Activated effector memory CD4-positive, alpha-beta T cell treated with anti-CD3 and anti-CD28 coated beads, Interleukin-2, amount 50 U/mL, for 16 hours (primary cell): Measurements from ENCODE around the gene C1orf174.

ENCODE experiments used
- DNase-seq: peaks from one replicate; pipeline ENCODE4 v3.0.0-alpha.2; 2020

C1orf174 gene

DNA sequence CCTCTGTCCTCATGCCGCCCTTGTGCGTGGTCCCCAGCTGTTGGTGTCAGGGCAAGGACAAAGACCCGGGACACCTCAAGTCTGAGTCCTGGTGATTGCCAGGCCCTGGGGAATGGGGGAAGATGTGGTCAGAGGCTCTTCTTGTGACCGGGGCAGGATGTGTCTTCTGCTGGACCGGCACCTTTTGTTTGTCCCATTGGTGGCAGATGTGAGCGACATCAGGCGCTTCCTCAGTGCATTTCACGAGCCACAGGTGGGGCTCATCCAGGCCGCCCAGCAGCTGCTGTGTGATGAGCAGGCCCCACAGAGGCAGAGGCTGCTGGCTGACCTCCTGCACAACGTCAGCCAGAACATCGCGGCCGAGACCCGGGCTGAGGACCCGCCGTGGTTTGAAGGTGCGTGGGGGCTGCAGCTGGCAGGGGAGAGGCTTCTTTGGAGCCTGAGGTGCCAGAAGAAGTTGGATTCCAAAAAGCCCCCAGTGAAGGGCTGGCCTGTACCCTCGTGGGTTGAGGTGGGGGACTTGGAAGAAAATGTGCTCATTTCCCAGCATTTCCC lies 34.4 kb downstream of the C1orf174 start:
- no peak for DNase-seq

DNA sequence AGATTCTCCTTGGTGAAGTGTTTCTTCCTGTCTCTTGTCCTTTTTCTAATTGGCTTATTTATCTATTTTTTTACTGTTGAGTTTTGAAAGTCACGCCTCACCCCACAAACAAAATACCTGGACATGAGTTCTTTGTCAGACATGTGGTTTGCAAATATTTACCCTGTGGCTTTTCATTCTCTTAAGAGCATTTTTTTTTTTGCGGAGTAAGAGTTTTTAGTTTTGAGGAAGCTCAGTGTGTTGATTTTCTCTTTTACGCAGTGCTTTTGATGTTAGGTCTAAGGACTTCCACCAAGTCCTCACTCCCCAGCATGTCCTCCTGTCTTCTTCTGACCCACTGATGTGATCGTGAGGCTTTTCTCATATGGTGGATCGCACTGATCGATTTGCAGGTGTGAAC lies 35.2 kb downstream of the C1orf174 start:
- DNase-seq: no peak

DNA sequence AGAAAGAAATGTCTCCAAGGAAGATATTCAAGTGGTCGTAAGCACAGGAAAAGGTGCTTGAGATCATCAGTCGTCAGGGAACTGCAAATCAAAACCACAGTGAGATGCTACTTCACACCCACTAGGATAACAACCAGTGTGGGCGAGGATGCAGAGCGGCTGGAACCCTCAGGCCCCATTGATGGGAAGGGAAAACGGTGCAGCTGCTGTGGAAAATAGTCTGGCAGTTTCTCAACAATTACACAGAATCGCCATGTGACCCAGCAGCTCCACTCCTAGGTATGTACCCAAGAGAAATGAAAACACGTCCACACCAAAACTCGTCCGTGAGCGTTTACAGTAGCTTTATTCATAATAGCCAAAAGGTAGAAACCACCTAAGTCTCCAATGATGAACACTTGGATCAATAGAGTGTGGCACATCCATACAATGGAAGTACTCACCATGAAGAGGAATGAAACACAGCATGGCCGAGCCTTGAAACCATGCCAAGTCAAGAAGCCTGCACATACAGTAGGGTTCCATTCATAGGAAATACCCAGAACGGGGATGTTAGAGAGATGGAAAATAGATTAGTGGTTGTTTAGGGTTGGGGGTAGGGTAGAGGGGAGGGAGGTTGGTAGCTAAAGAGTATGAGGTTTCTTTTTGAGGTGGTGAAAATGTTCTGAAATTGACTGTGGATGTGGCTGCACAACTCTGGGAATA lies 36.7 kb downstream of the C1orf174 start:
- DNase-seq: no peak

DNA sequence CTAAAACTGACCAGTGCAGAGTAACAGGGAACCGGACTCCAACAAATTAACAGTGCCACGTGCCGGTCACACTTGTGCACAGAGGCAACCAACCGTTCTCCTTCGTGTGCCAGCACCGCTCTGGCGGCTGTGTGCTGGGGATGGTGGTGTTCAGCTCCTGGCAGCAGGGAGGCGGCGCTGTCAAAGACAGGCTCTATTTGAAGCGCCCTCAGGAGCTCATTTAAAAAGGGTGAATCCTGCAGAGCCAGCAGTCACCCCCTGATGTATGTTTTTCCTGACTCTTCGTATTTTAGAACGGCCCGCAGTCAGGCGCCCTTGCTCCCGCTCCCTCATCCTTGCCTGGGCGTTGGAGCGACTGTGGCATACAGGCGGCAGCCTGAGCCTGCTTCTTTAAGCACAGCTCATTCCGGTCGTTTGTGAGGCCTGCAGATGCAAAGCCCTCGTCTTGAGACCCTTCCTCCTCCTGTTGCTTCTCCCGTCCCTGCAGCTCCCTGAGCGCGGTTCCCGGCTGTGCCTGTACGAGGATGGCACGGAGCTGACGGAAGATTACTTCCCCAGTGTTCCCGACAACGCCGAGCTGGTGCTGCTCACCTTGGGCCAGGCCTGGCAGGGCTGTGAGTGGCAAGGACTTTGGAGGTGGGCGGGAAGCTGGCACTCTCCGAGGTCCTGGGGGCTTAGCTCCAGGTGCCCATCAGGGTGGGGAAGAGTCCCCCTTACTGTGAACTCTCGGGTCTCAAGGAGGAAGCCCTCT lies 41.7 kb downstream of the C1orf174 start:
- no peak for DNase-seq

DNA sequence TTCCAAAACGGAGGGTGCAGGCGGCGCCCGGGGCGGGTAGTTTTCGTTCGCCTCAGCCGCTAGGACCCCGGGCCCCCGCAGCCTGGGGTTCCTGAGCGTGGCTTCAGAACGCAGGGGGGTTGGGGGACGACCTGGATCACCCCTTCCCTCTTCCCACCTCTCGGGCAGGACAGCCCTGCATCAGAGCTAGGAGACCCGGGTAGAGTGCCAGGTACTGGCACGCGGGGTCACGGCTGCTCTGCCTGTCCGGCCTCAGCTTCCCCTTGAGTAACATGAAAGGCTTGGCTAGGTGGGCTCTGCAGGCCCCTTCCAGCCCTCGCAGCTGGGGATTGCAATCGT lies 42.3 kb downstream of the C1orf174 start:
- no peak for DNase-seq

DNA sequence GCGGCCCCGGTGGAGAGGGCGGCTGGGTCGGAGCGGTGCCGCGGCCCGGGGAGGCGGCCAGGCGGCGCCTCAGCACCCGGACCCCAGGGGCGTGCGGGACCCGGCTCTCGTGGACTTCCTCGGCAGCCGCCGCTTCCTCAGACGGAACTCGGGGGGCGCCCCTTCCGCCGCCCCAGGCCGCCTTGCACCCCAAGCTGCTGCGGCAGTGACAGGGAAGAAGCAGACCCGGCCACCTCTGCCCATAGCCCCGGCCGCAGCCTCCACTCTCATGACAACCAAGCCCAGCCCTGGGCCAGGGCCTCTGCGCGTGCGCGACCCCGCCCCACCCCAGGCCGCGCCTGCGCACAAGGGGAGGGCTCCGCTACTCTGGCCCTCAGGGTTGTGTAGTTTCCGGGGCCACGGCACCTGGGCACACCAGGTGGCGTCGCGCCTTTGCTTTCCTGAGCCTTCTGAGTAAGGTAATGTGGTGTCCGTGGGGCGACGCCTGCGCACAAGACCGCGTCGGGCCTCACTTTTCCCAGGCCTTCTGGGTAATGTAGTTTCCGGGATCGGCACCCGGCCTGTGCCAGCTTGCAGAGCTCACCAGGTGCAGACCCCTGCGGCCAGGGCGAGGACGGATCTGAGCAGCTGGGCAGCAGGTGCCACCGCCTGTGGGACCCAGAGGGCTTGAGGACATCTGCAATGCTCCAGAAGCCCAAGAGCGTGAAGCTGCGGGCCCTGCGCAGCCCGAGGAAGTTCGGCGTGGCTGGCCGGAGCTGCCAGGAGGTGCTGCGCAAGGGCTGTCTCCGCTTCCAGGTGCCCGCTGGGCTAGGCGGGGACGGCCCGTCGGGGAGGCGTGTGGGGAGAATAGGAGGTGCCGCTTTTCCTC lies 42.9 kb downstream of the C1orf174 start, which contains the start of the genes CEP104 and DFFB:
Gene CEP104 (minus strand): TSS at position 289 of the 868 bp plus-strand sequence. CDS start 4,804 bp downstream, outside the sequence.
Gene DFFB (plus strand): TSS at position 554 of the 868 bp plus-strand sequence. CDS start 128 bp downstream, at position 682.
- DNase-seq: peak; percentile 99

DNA sequence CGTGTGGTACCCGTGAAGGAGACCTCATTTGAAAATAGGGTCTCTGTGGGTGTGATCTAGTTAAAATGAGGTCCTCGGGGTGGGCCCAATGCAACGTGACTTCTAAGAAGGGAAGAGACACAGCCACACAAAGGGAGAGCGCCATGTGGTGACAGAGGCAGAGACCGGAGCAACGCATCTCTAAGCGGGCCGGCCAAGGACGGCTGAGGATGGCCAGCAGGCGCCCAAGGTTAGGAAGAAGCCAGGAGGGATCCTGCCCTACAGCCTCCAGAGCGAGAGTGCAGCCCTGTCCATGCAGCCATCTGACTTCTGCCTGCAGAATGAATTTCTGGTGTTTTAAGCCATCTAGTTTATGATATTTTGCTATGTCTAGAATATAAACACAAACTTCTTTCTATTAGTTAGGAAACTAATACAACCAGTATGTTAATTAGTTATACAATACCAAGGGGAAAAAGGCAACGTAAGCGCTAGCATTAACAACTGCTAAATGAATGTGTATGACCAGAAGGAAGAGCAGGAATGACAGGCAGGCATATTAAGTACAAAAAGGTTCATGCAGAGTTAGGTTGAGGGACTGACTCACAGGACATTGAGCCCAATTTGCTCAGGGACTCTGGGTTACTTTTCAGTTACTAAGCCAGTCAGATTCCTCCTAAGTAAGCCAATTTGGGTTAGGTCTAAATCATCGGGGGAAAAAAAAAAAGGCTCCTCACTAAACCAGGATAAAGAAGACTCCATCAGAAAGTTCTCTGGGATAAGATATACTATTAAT lies 47.2 kb downstream of the C1orf174 start:
- DNase-seq: no peak

DNA sequence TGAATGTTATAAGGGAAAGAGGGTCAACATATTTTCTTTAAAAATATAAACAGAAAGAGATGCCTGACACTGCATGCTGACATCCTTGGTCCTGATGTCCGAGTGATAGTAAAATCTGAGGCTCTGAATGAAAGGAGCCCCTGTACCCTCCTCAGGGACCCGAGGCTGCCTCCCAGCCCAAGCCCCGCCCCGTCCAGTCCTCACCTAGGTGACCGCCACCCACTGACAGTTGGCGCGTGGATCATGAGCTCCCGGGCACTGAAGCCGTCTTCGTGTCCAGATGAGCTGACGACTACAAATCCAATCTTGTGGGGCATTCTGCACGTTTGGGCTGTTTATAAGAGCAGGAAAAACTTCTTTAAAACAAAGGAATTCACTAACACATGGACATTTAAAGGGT lies 48.0 kb downstream of the C1orf174 start:
- DNase-seq: no peak

DNA sequence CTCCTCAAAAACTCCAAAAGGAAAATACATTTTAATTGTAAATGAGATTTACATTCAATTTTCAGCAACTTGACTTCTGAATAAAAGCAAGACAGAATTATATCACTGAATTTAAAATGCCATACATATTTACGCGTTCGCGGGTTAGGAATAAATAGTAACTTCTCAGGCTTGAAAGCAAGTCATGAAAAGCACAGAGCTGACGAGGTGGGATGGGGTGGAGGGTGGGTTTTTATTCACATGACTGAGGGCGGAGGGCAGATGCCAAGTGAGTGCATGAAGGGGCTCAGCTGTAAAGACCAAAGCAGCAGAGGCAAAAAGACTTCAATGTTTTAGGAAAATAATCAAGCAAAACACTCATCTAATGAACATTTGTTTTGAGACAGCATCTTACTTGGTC lies 48.8 kb downstream of the C1orf174 start:
- DNase-seq: no peak

DNA sequence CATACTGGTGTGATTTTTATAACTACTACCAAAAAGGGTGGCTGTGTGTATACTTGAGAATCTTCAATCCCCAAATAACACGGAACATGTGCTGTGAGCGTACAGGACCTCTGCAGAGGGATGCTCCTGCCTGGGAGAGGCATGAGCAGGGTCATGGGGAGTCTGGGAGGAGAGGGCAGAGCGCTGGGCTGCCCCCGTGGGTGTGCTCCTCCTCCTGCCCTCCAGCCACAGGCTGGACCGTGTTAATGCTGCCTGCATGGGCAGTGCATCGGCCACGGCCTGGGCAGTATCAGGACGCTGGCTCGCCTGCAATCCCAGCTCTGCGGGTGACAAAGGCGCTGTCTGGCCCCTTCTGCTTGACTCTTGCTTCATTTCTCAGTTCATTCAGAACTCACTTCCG lies 49.2 kb downstream of the C1orf174 start:
- DNase-seq: no peak

DNA sequence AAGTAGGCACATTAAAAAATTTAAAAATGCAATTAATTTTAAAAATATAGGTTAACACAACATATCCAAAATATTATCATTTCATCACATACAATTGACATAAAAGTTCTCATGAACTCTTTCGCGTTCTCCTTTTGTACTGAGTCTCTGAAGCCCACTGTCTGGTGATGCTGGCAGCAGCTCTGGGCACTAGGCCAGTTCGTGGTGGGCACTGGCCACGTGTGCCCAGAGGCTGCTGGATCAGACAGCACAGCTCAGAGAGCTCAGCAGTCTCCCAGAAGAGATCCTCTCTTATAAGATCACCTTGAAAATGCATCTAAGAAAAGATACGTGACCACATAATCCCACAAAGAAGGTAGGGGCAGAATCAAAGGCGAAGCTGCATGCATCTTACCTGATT lies 53.0 kb downstream of the C1orf174 start:
- peak; percentile 2 for DNase-seq

DNA sequence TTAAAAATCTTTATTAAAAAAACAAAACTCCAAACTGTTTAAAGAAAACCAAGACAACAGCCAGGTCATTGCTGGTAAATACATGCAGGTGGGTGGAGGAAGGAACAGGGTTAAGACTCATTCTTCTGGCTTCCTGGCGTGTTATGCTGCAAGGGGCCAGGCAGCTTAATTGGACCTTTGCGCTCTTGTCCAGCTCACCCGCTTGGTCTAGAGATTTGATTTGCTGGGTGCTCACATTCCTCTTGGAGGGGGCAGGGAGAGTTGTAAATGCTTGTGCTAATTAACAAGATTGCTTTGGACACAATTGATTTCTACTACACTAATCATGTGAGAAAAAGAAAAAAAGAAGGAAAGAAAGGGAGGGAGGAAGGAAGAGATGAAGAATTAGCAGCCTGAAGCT lies 53.5 kb downstream of the C1orf174 start:
- DNase-seq: peak; percentile 3

DNA sequence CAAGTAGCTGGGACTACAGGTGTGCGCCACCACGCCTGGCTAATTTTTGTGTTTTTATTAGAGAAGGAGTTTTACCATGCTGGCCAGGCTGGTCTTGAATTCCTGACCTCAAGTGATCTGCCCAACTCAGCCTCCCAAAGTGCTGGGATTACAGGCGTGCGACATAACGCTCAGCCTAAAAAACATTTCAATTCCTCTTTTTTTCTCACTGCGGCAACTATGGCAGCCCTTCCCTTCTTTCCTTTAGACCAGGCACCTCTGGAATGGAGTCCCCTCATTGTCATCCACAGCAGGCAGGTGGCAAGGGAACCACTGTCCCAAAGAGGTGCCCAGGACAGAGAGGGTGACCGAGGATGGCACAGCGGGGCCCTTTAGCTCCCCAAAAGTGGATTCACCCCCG lies 57.2 kb downstream of the C1orf174 start:
- DNase-seq: no peak

DNA sequence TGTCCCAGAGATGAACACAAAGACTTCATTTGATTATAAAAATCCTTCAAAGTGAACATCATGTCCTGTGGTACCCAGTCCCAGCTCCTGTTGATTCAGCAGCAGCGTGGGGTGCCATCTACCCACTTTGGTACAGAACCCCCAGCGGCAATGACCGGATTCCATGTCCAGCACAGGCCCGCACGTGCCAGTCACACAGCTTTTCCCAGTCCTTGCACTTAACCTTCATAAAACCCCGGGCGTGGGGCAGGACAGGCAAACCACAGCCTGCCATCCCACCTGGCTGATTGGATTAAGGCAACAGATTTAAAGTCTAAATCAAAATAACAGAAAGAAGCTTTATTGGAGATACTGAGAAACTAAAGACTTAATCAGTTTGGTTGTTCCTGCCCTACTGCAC lies 58.6 kb downstream of the C1orf174 start:
- no peak for DNase-seq
